Renal pelvis (tissue), 12 donors: ENCODE data around the gene KCNG1. TPM values are rescaled to one million over a fixed set of nuclear protein-coding genes. Genes with fewer than 3 reads are reported as not detected.
"Not testable (repeated sequence)": the region's sequence is repeated elsewhere in the genome, so short reads cannot be mapped to it uniquely, and the experiment has no call there.

Experiments used
- DNase-seq: peaks from one replicate; pipeline ENCODE4 v3.0.0-alpha.2; 2013
- long read RNA-seq, 16 experiments: transcript quantifications; one replicate each; lab custom pipeline, GENCODE V29; 2026
- polyA plus RNA-seq, 3 donors: library from polyadenylated mRNA; unstranded; fragments of 120-200 nt; gene quantifications; one replicate each; pipeline ENCODE4 v1.2.1, GENCODE V29; 2013; ENCODE audit not compliant: insufficient read length in 3 of 3

KCNG1 gene, protein sequence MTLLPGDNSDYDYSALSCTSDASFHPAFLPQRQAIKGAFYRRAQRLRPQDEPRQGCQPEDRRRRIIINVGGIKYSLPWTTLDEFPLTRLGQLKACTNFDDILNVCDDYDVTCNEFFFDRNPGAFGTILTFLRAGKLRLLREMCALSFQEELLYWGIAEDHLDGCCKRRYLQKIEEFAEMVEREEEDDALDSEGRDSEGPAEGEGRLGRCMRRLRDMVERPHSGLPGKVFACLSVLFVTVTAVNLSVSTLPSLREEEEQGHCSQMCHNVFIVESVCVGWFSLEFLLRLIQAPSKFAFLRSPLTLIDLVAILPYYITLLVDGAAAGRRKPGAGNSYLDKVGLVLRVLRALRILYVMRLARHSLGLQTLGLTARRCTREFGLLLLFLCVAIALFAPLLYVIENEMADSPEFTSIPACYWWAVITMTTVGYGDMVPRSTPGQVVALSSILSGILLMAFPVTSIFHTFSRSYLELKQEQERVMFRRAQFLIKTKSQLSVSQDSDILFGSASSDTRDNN
- polyA plus RNA-seq, result 1 to 10 TPM; 5.7 to 8.2 (median 7.6) TPM
- long read RNA-seq, donor 1, result 0 reads
- long read RNA-seq, donor 2, partial matches to known transcripts, result 0 of 1 reads
- long read RNA-seq, donor 2, other reads (novel, unspliced or antisense), result 0 of 1 reads
- long read RNA-seq, donor 3, result 0 reads
- long read RNA-seq, donor 4, partial matches to known transcripts, result 5 of 6 reads
- long read RNA-seq, donor 4, other reads (novel, unspliced or antisense), result 0 of 6 reads
- long read RNA-seq, donor 5, partial matches to known transcripts, result 0 of 2 reads
- long read RNA-seq, donor 5, other reads (novel, unspliced or antisense), result 0 of 2 reads
- long read RNA-seq, donor 6, partial matches to known transcripts, result 0 of 2 reads
- long read RNA-seq, donor 6, other reads (novel, unspliced or antisense), result 0 of 2 reads
- long read RNA-seq, donor 7, partial matches to known transcripts, result 0 of 10 reads
- long read RNA-seq, donor 7, other reads (novel, unspliced or antisense), result 6 of 10 reads
- long read RNA-seq, donor 8, partial matches to known transcripts, result 0 of 1 reads
- long read RNA-seq, donor 8, other reads (novel, unspliced or antisense), result 0 of 1 reads
- long read RNA-seq, donor 9, partial matches to known transcripts, result 0 of 1 reads
- long read RNA-seq, donor 9, other reads (novel, unspliced or antisense), result 0 of 1 reads
- long read RNA-seq, donor 10, partial matches to known transcripts, result 0 of 1 reads
- long read RNA-seq, donor 10, other reads (novel, unspliced or antisense), result 0 of 1 reads
- long read RNA-seq, donor 11, partial matches to known transcripts, result 0 of 2 reads
- long read RNA-seq, donor 11, other reads (novel, unspliced or antisense), result 0 of 2 reads
- long read RNA-seq, donor 12, result 0 reads
- long read RNA-seq, donor 13, result 0 reads
- long read RNA-seq, donor 14, partial matches to known transcripts, result 6 of 8 reads
- long read RNA-seq, donor 14, other reads (novel, unspliced or antisense), result 0 of 8 reads
- long read RNA-seq, donor 15, partial matches to known transcripts, result 0 of 4 reads
- long read RNA-seq, donor 15, other reads (novel, unspliced or antisense), result 0 of 4 reads
- long read RNA-seq, donor 16, partial matches to known transcripts, result 0 of 1 reads
- long read RNA-seq, donor 16, other reads (novel, unspliced or antisense), result 0 of 1 reads

DNA sequence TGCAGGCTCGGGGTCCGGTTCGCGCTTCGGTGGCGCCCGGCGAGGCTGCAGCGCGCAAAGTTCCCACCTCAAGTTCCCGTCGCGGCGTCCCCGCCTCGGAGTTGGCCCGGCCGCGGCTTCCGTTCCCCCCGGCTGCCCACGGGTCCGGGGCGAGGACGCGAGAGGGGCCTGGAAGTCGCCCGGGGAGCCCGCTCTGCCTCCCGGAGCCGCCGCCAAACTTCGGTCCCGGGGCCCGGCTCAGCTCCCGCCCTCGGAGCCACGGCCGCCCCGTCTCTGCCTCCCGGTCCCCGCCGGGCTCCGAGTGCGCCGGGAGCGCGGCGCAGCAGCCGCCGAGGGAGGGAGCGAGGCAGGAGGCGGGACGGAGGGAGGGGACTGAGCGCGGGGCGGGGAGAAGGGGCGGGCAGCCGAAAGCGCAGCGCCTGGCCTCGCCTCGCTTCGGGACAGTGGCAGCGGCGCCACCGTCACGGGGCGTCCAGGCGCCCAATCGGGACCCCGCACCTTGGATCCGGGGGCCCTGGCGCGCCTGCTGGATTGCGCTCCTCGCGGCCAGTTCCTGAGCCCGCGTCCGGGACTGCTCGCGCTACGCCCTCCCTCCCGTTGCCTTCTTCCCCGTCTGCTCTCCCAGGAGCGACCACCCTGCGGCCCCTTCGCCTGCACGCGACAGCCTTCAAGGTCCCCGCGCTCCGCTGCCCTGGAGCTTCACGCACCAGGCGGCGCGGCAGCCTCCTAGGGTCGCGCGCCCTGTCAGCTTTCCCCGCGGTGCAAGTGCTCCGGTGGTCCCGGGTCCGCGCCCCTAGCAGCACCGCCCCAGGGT lies at the start of gene KCNG1:
TSS of gene KCNG1 (minus strand) at position 305 of the 814 bp plus-strand sequence. CDS start 12,769 bp downstream, outside the sequence.
- DNase-seq, result peak; percentile 83

DNA sequence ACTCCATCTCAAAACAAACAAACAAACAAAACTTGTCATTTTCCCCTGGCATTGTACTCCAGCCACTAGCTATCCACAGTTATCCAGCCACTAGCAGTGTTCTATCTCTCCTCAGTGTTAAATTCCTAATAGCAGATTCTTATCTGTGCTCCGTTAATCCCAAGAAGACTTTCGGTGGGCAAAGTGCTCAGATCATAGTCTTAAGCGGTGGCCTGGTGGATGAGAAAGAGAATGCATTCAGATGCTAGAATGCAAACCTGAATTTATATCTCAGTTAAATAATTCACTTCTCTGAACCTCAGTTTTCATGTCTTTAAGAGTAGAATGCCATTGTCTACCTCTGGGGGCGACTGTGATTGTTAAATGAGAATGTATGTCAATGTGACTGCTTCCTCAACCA lies 47.7 kb upstream of the KCNG1 start:
- no peak for DNase-seq

DNA sequence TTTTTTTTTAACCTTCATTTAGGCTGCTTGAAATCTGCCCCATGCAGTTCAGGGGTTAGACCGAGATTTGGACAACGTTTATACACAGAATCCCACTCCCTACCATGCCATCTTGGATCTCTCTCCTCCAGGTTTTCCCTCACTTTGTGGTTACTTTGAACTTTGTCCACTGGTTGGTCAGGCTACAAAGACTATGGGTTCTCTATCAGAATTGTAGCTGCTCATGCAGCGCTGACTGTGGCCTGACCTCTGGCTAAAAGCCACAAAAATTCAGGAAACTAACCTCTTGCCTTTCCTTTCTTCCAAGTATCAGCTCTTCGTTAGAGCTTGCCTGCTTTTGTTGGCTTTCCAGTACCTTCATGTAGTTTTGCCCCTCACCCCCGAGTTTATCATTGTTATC lies 44.9 kb upstream of the KCNG1 start:
- DNase-seq, result no peak

DNA sequence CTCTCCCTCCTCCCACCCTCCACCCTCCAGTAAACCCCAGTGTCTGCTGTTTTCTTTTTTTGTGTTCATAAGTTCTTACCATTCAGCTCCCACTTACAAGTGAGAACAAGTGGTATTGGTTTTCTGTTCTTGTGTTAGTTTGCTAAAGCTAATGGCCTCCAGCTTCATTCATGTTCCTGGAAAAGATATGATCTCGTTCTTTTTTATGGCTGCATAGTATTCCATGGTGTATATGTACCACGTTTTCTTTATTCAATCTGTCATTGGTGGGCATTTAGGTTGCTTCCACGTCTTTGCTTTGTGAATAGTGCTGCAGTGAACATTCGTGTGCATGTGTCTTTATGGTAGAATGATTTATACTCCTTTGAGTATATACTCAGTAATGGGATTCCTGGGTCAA lies 42.7 kb upstream of the KCNG1 start:
- no peak for DNase-seq

DNA sequence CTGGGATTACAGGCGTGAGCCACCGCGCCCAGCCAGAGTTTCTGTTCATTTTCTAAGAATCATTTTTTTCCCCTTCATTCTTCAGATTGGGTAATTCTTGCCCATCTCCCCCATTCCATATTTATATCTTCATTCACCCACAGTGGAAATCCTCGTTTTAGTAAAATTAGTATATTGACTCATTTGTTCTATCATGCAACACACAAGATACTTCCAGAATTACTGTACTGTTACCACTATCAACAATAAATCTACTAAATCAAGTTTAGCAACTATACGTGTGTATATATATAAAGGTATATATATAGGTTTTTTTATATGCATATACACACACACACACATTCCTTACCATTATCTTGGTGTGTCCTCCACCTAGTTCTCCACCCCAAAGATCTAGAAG lies 41.2 kb upstream of the KCNG1 start:
- no peak for DNase-seq

DNA sequence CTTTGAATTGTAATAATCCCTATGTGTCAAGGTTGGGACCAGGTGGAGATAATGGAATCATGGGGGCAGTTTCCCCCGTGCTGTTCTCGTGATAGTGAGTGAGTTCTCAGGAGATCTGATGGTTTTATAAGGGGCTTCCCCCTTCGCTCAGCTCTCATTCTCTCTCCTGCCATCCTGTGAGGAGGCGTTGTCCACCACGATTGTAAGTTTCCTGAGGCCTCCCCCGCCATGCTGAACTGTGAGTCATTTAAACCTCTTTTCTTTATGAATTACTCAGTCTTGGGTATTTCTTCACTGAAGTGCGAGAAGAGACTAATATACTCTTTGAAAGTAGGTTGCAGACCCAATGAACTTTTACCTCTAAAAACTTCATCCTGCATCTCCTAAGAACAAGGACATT lies 39.2 kb upstream of the KCNG1 start:
- no peak for DNase-seq

DNA sequence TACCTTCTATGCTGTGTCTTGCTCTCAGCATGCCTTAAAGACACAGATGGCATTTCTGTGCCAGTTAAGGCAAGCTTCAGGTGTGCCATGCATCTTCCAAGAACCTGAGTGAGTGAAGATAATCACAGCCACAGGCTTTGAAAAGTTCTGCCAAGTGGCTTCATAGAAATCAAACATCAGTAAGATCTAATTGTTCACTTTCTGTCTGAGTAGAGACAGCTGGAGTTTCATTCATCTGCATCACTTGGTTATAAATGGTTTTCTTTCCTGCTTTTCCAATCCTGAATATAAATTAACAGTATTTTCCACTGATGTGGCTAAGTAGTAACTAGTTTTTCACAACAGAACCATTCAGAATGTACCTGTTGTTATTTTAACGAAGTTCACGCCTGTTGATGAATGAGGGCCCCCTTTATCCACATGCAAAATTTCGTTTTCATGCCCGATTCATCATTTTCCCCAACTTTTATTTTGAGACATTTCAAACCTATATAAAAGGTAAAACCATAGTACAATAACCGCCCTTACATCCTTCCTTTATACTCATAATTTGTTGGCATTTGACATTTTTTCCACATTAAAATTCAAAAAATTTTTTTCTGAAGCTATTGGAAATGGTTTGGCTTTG lies 38.6 kb upstream of the KCNG1 start:
- no peak for DNase-seq

DNA sequence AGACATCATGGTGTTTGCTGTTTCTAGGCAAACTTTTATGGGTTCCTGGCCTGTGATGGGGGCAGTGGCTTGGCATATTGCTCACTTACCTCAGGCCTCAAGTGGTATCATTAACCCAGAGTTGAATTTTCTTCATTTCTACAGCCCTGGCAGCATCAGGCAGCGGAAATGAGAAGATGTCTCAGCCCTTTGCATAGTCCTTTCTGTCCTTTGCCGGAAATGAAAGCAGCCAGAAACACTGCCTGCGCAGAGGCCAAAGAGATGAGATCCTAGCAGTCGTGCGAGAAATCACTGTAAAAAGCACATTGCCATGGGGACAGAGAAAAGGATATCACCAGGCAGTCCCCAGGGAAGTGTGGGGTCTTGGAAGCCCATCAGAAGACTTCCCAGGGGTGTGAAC lies 37.4 kb upstream of the KCNG1 start:
- no peak for DNase-seq

DNA sequence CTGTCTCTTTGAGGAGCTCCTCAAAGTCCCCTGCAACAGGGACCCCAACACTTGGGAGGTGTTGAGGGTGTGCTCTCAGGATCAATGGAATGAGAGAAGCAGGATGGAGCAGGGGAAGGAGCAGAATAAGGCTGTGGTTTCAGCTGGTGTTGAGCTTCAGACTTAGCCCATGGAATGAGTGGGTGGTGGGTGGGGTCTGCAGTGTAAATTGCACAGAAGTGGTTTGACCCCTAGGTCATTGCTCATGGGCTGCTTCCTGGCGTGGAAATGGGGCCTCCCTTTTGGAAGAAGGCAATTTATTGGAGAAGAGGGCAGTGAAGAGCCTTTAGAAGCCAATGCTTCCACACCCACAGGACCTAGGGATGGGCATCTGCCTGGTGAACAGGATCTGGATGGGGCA lies 37.0 kb upstream of the KCNG1 start:
- DNase-seq, result no peak

DNA sequence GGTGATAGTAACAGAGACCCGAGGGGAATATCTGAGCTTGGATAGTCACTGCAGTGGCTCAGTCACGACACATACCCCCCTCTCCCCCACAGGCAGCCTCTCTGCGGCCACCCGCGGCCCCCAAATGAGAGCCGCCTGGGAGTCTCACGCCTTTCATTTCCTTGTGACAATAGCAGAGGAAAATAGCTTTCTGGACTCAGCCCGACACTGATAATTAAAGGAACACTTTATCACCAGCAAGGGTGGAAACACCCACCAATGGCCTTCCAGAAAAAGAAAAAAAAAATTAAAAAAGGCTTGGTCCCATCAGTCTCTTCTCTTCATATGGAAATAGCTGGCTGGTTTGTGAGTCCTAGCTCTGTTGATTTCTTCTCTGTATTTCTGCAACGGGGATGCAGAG lies 35.1 kb upstream of the KCNG1 start:
- DNase-seq, result no peak

DNA sequence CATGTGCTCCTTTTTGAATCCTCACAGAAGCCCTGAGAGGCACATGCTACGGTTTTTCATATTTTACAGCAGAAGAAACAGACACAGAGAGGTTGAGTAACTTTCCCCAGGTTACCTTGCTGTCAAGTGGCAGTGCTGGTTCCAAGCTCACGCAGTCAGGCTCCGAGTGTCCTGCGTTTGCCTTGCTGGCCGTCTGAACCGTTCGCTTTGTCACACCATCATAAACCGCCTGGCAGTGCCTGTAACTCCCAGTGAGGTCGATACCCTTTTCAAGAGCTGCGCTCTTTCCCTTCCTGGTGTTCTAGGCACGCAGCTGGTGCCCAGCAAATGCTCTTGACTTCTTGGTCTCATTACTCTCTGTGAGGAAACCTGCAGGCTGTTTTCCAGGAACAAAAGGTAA lies 31.3 kb upstream of the KCNG1 start:
- DNase-seq, result no peak

DNA sequence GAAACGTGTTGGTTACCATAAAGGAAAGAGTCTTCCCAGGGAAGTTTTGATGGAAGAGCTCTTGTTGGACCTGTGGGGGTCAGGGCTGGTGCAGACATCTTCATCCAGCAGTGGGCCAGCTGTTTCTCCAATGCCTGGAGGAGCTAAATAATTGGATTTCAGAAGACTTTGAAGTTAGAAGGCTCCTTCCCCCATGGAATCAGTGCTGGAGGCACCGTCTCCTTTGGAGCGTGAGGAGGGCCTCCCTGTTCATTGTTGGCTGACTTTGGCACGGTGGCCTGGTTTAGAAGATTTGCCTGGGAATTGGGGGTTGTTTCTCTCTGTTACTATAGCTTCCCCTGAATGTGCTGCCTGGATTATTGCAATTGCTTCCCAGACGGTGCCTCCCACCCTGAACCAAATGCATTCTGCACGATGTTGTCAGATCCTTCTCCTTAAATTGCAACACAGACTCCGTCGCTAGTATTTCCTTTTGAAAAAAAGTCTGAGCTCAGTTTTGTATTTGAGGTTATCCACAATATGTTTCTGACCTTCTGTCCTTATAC lies 27.7 kb upstream of the KCNG1 start:
- peak; percentile 40 for DNase-seq

DNA sequence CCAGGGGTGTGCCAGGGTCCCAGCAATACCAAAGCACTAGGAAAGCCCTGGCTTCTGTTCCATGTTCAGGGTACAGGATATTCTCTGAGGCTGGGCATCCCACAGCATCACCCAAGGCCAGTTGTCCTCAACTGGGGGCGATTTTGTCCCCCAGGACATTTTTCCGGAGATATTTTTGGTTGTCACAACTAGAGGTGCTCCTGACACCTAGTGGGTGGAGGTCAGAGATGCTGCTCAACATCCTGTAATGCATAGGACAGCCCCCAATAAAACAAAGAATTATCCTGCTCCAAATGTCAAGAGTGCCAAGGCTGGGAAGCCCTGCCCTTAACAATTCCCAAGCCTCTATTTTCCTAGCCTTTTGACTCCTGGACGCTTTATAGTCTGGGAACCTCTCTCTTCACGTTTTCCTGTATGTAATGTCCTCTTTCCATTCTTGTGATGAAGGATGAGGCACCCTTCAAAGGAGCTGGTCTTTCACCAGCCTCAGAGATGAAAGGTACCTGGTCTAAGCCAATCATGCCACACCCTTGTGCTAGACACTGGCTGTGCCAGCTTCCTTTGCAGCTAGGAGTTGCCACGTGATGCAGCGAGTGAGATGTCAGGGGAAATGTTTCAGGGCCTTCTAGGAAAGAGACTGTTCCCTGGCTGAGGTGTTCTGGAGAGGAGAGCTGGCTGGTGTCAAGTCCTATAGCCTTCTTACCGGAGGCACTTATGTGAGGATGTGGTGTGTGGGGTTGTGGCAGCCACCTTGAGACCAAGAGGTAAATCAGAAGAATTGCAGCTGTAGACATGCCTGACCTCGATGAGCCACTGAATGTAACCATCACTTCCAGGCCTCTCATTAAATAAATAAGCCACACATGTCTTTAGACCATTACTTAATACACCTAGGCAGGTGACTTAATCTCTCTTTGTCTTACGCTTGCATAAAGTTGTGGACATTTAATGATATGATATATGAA lies 23.4 kb upstream of the KCNG1 start:
- no peak for DNase-seq

DNA sequence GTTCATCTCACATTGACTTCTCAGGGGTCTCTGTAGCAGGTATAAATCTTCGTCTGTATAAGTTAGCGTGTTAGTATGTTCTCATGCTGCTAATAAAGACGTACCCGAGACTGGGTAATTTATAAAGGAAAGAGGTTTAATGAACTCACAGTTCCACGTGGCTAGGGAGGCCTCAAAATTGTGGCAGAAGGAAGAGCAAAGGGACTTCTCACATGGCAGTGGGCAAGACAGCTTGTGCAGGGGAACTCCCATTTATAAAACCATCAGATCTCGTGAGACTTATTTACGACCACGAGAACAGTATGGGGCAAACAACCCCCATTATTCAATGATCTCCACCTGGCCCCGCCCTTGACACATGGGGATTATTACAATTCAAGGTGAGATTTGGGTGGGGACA lies 22.6 kb upstream of the KCNG1 start:
- not testable (repeated sequence) for DNase-seq

DNA sequence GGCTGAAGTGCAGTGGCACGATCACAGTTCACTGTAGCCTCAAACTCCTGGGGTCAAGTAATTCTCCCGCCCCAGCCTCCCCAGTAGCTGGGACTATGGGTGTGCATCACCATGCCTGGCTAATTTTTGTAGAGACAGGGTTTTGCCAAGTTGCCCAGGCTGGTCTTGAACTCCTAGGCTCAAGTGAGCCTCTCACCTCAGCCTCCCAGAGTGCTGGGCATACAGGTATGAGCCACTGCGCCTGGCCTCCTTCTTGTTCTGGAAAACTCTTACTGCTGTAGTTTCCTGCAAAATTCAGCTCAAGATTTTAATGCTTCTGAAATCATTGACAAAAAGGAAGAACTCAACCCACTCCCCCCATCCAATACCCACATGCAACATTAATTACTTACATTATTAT lies 21.9 kb upstream of the KCNG1 start:
- no peak for DNase-seq

DNA sequence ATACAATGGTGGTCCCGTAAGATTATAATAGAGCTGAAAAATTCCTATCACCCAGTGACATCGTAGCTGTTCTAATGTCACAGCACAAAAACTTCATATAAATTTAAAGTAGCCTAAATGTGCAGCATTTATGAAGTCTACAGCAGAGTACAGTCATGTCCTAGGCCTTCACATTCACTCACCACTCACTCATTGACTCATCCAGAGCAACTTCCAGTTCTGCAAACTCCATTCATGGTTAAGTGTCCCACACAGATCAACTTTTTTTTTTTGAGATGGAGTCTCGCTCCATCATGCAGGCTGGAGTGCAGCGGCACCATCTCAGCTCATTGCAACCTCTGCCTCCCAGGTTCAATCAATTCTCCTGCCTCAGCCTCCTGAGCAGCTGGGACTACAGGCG lies 20.9 kb upstream of the KCNG1 start:
- no peak for DNase-seq

DNA sequence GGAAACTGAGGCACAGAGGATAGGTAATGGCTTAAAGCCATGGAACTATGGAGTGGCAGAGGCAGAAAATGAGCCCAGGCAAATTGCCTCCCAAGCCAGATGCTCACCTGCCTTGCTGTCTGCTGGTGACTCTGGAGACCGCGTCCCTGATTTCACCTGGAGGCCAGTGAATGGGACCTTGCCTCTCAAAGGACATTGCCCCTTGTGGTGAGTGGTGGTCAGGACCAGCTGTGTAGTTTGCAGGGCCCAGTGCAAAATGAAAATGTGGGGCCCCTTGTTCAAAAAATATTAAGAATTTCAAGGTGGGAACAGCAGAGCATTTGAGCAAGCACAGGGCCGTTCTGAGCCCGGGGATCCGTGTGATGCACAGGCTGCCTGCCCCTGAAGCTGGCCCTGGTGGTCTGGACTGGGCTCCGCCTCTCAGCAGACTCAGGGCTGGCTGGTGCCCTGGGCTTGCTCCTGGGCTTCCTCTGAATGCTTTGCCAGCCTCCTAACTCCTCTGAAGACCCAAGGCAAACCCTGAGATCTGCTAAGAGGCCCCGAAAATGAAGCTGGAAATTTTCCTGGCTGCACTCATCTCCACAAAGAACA lies 19.8 kb upstream of the KCNG1 start:
- DNase-seq, result no peak

DNA sequence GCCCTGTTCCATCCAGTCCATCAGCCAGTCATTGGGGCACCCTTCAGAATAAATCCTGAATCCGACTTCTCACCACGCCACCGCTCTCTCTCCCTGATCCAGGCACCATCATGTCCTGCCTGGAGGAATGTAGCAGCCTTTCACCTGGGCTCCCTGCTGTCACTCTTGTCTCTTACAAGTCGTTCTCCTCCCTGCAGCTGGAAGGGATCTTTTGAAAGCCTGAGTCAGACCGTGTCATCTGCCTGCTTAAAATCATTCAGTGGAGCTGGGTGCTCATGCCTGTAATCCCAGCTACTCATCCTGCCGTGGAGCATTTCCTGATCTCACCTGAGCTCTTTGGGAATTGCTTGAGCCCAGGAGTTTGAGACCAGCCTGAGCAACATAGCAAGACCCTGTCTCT lies 19.2 kb upstream of the KCNG1 start:
- no peak for DNase-seq
